GM12878 (cell line): Measurements from ENCODE around the gene HUWE1. TPM values are rescaled to one million over a fixed set of nuclear protein-coding genes. Genes with fewer than 3 reads are reported as not detected.

ENCODE experiments used
- ATAC-seq: fragments of 200-7000 bp; cut with Tn5 transposase; 3 replicates; pipeline ENCODE4 v1.9.1; 2020; ENCODE audit warnings: mild to moderate bottlenecking, moderate library complexity
- BruUV-seq: library from RNA; stranded (reverse); fragments of 400-500 nt; replicated peaks from 2 replicates; lab custom pipeline; 2021; lab: Mats Ljungman, UMichigan
- CTCF ChIA-PET: fragments of 300-600 bp; sonication (Branson Sonifier 250); formaldehyde crosslinking; extraction: SDS; loops from one replicate; lab custom pipeline; 2021; ENCODE audit warnings: inconsistent platforms; lab: Yijun Ruan, JAX
- POLR2A ChIA-PET: fragments of 350-600 bp; formaldehyde crosslinking; extraction: SDS; loops from one replicate; lab custom pipeline; 2021; ENCODE audit warnings: inconsistent platforms; lab: Charles Lee
- RAD21 ChIA-PET: fragments of 300-600 bp; sonication (Branson Sonifier 250); formaldehyde crosslinking; loops from one replicate; lab custom pipeline; 2023; ENCODE audit warnings: antibody characterized with exemption; ENCODE audit not compliant: unreplicated experiment; lab: Charles Lee
- SMC1A ChIA-PET: fragments of 300-600 bp; sonication (Branson Sonifier 250); formaldehyde crosslinking; loops from one replicate; lab custom pipeline; 2023; ENCODE audit not compliant: unreplicated experiment, uncharacterized antibody; lab: Charles Lee
- DNase-seq: peaks from one replicate; pipeline ENCODE4 v3.0.0-alpha.2; 2011; ENCODE audit warnings: low read depth, low spot score
- FAIRE-seq: peaks from 3 replicates; lab custom pipeline; 2011; peaks lifted over from hg19 to GRCh38; lab: Jason Lieb, UNC
- H2AFZ ChIP-seq: 2 replicates; pipeline ENCODE4 v1.6.0; 2011; ENCODE audit warnings: low read depth, low read length, control low read depth; ENCODE audit not compliant: control insufficient read depth
- H3K27ac ChIP-seq: 2 replicates; pipeline ENCODE4 v1.5.1; 2011; ENCODE audit warnings: control low read depth; ENCODE audit not compliant: control insufficient read depth, insufficient read depth
- H3K27me3 ChIP-seq, 2 experiments: replicated peaks in 1 of 2; 2 replicates each; pipeline versions ENCODE4 v1.6.0 to v1.6.1; 2011; ENCODE audit warnings: low read length in 1 of 2; ENCODE audit not compliant: control insufficient read depth in 2 of 2, insufficient read depth in 2 of 2
- H3K36me3 ChIP-seq, 2 experiments: 2 replicates each; pipeline ENCODE4 v1.5.1; 2011; ENCODE audit warnings: low read length in 1 of 2; ENCODE audit not compliant: control insufficient read depth in 2 of 2, insufficient read depth in 2 of 2
- H3K4me1 ChIP-seq: 2 replicates; pipeline ENCODE4 v1.6.1; 2011; ENCODE audit warnings: mild to moderate bottlenecking, low read length, moderate library complexity, mixed read lengths; ENCODE audit not compliant: control insufficient read depth, insufficient read depth
- H3K4me2 ChIP-seq: 2 replicates; pipeline ENCODE4 v1.6.0; 2011; ENCODE audit warnings: control low read depth; ENCODE audit not compliant: control insufficient read depth, insufficient read depth
- H3K4me3 ChIP-seq: fragments of 200-600 bp; sonication (generic); 2 replicates; pipeline ENCODE4 v1.5.1; 2016
- H3K79me2 ChIP-seq: 2 replicates; pipeline ENCODE4 v1.6.0; 2011; ENCODE audit warnings: low read length; ENCODE audit not compliant: control insufficient read depth, insufficient read depth
- H3K9ac ChIP-seq: 2 replicates; pipeline ENCODE4 v1.8.0; 2011; ENCODE audit warnings: low read length, control low read depth, mixed read lengths; ENCODE audit not compliant: control insufficient read depth, insufficient read depth
- H3K9me3 ChIP-seq: replicated peaks from 3 replicates; pipeline ENCODE4 v1.5.1; 2011; ENCODE audit warnings: mild to moderate bottlenecking, low read length; ENCODE audit not compliant: control insufficient read depth, insufficient read depth
- H4K20me1 ChIP-seq: 2 replicates; pipeline ENCODE4 v1.6.0; 2011; ENCODE audit not compliant: control insufficient read depth, insufficient read depth
- DPF2 ChIP-seq: fragments of 450-650 bp; IDR thresholded peaks from 2 replicates; pipeline ENCODE4 v1.6.1; 2017; ENCODE audit warnings: mild to moderate bottlenecking
- MYB ChIP-seq: fragments of 150-350 bp; IDR thresholded peaks from 2 replicates; pipeline ENCODE4 v1.6.1; 2014; ENCODE audit warnings: mild to moderate bottlenecking, low read depth, low read length, borderline replicate concordance
- POLR2A ChIP-seq: IDR thresholded peaks from 2 replicates; pipeline ENCODE4 v1.6.1; 2011; ENCODE audit warnings: low read depth, mild to moderate bottlenecking, low read length
- TBL1XR1 ChIP-seq: IDR thresholded peaks from 2 replicates; pipeline ENCODE4 v1.6.1; 2012; ENCODE audit warnings: low read depth, low read length, improper control_type of control experiment
- WGBS: methylation state at CpG from one replicate; pipeline ENCODE4 v1.1.6; 2016; ENCODE audit warnings: low lambda C conversion rate; ENCODE audit not compliant: insufficient replicate concordance, insufficient coverage; ENCODE audit errors: missing lambda C conversion rate; 5-methylcytosine and 5-hydroxymethylcytosine counted together
- in situ Hi-C: fragments of 300-500 bp; cut with MboI; formaldehyde crosslinking; loops from 9 replicates; pipeline ENCODE4 v1.14.3; 2018; ENCODE audit warnings: mixed read lengths
- intact Hi-C: fragments of 100-400 bp; cut with micrococcal nuclease; formaldehyde crosslinking; loops from one replicate; pipeline ENCODE4 v1.14.2; 2022; ENCODE audit not compliant: unreplicated experiment
- polyA plus RNA-seq, 11 experiments: library from polyadenylated mRNA; depleted of rRNA in 4 of 11; unstranded in 6 of 11; stranded (reverse) in 5 of 11; fragments of >200 nt; fragmentation: Nextera tagmentation in 4 of 11; fragmentation: Illumina TruSeq in 1 of 11; extraction: Ambion mirVana in 4 of 11; extraction: Trizol in 1 of 11; gene quantifications; 1 replicate in 1 of 11; 2 replicates in 10 of 11; pipeline versions ENCODE4 v1.2.1 to v1.2.3, GENCODE V29; 2011 to 2016; ENCODE audit warnings: inconsistent platforms in 2 of 11, missing spikeins in 2 of 11, low read depth in 1 of 11
- total RNA-seq, 4 experiments: library from RNA; depleted of rRNA in 3 of 4; stranded (reverse); fragments of >200 nt in 3 of 4; fragmentation: Illumina TruSeq in 1 of 4; extraction: Trizol in 1 of 4; gene quantifications; 2 replicates each; pipeline versions ENCODE4 v1.2.1 to v1.2.3, GENCODE V29; 2013 to 2021
- TF ChIP-seq, protein P1 (sequence below): fragments of 450-650 bp; formaldehyde crosslinking; IDR thresholded peaks from 2 replicates; pipeline ENCODE4 v1.4.0; 2020; ENCODE audit warnings: mild to moderate bottlenecking, moderate library complexity
- TF ChIP-seq, protein P2 (sequence below): fragments of 450-650 bp; formaldehyde crosslinking; IDR thresholded peaks from 2 replicates; pipeline ENCODE4 v1.4.0; 2022; ENCODE audit warnings: mild to moderate bottlenecking, moderate library complexity

Gene HUWE1
- total and polyA plus RNA-seq, 10 of the 15 experiments (the other 5 are each of a cell fraction or from before 2014, with no cell fraction given) = 35.9 to 280 (median 100) TPM

DNA sequence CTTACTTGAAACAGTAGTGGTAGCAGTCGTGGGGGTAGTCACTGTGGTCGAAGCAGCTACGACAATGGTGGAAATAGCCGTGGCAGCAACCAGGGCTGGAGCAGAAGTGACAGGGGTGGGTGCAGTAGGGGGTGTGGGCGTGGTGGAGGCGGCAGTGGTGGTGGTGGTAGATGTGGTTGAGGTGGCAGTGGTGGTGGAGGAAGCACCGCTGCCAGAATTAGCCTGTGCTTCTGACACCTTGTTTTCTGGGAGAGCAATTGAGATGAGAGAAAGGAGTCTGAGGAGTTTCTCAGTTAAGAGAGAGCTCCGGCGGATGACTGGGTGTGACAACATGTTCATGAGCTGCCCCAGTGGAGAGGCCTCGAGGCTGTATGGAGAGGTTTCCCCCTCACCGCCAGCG, 138.9 kb downstream of the HUWE1 start:
- ChIA-PET RAD21 (no interaction called here), POLR2A (no interaction called here), CTCF (no interaction called here), SMC1A (no interaction called here)
- no peaks in the 10 kb centered on the region for H3K27me3 ChIP-seq
- WGBS = 64% methylated on average over 12 of the region's 12 CpGs
- FAIRE-seq = no peak
- no peak overlapping the region for H2AFZ ChIP-seq
- H3K36me3 ChIP-seq = peaks cover 19% of the 10 kb centered on the region in 2 experiments; a peak in 3 of 4 replicates
- H3K9me3 ChIP-seq = no peaks in the 10 kb centered on the region
- H3K4me1 ChIP-seq = no peaks in the 10 kb centered on the region
- H3K9ac ChIP-seq = no peak overlapping the region
- H3K27ac ChIP-seq = no peak overlapping the region
- no TSS peak for BruUV-seq
- H3K79me2 ChIP-seq = no peaks in the 10 kb centered on the region
- no peak overlapping the region for H3K4me2 ChIP-seq
- no peak for DNase-seq
- intact Hi-C loops = no loop called here
- no peak overlapping the region for H3K4me3 ChIP-seq
- TF ChIP-seq MYB = no peak
- TF ChIP-seq POLR2A = peak; percentile 22; the same call in 1 of the 2 replicates
- TF ChIP-seq, protein P1, sequence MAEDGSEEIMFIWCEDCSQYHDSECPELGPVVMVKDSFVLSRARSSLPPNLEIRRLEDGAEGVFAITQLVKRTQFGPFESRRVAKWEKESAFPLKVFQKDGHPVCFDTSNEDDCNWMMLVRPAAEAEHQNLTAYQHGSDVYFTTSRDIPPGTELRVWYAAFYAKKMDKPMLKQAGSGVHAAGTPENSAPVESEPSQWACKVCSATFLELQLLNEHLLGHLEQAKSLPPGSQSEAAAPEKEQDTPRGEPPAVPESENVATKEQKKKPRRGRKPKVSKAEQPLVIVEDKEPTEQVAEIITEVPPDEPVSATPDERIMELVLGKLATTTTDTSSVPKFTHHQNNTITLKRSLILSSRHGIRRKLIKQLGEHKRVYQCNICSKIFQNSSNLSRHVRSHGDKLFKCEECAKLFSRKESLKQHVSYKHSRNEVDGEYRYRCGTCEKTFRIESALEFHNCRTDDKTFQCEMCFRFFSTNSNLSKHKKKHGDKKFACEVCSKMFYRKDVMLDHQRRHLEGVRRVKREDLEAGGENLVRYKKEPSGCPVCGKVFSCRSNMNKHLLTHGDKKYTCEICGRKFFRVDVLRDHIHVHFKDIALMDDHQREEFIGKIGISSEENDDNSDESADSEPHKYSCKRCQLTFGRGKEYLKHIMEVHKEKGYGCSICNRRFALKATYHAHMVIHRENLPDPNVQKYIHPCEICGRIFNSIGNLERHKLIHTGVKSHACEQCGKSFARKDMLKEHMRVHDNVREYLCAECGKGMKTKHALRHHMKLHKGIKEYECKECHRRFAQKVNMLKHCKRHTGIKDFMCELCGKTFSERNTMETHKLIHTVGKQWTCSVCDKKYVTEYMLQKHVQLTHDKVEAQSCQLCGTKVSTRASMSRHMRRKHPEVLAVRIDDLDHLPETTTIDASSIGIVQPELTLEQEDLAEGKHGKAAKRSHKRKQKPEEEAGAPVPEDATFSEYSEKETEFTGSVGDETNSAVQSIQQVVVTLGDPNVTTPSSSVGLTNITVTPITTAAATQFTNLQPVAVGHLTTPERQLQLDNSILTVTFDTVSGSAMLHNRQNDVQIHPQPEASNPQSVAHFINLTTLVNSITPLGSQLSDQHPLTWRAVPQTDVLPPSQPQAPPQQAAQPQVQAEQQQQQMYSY = no peak
- in situ Hi-C loops = no loop called here
- no peak for ATAC-seq
- no peaks in the 10 kb centered on the region for H4K20me1 ChIP-seq

DNA sequence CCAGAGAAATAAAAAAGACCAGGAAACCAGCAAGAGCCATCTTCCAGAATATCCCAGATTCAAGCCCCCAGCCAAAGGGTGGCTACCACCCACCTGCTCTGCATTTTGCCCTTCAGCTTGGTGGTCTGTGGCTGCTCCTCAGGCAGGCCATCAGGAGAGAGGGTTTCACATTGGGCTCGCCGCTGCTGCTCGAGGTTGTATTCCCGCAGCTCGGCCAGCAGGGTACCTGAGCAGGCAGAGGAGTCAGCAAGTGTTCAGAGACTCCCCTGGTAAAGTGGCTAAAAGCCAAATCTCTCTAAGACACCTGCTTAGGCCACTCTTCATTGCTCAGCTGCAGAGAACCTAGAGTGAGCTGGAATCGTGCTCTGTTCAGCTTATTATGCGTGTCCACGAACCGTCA, 141.6 kb downstream of the HUWE1 start:
- RAD21 ChIA-PET = no interaction called here
- no peak for FAIRE-seq
- POLR2A ChIA-PET = no interaction called here
- no peaks in the 10 kb centered on the region for H3K9me3 ChIP-seq
- H3K9ac ChIP-seq = no peak overlapping the region
- no peak overlapping the region for H3K4me3 ChIP-seq
- no peaks in the 10 kb centered on the region for H3K79me2 ChIP-seq
- BruUV-seq = no TSS peak
- H4K20me1 ChIP-seq = no peaks in the 10 kb centered on the region
- no peak; the same call in 2 of the 3 replicates for ATAC-seq
- no peak for TF ChIP-seq TBL1XR1
- TF ChIP-seq POLR2A = 0 out of 2 replicates have a peak, but pooled peaks have one; percentile 20
- TF ChIP-seq, protein P2, sequence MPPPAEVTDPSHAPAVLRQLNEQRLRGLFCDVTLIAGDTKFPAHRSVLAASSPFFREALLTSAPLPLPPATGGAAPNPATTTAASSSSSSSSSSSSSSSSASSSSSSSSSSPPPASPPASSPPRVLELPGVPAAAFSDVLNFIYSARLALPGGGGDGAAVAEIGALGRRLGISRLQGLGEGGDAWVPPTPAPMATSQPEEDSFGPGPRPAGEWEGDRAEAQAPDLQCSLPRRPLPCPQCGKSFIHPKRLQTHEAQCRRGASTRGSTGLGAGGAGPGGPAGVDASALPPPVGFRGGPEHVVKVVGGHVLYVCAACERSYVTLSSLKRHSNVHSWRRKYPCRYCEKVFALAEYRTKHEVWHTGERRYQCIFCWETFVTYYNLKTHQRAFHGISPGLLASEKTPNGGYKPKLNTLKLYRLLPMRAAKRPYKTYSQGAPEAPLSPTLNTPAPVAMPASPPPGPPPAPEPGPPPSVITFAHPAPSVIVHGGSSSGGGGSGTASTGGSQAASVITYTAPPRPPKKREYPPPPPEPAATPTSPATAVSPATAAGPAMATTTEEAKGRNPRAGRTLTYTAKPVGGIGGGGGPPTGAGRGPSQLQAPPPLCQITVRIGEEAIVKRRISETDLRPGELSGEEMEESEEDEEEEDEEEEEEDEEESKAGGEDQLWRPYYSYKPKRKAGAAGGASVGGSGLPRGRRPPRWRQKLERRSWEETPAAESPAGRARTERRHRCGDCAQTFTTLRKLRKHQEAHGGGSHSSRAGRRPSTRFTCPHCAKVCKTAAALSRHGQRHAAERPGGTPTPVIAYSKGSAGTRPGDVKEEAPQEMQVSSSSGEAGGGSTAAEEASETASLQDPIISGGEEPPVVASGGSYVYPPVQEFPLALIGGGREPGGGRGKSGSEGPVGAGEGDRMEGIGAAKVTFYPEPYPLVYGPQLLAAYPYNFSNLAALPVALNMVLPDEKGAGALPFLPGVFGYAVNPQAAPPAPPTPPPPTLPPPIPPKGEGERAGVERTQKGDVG (CRISPR knock-in tag) = no peak
- TF ChIP-seq DPF2 = no peak
- H3K4me2 ChIP-seq = no peak overlapping the region
- DNase-seq = no peak
- CTCF ChIA-PET = interaction anchor here (0.8 kb wide), 1 partner anchor 63 kb away, joined by 3 read pairs; no protein-coding TSS in a partner anchor
- intact Hi-C loops = no loop called here
- H3K4me1 ChIP-seq = no peaks in the 10 kb centered on the region
- H3K27me3 ChIP-seq = no peaks in the 10 kb centered on the region
- 78% methylated on average over 9 of the region's 9 CpGs for WGBS
- H3K27ac ChIP-seq = no peak overlapping the region
- in situ Hi-C loops = no loop called here
- no peak overlapping the region for H2AFZ ChIP-seq
- SMC1A ChIA-PET = no interaction called here
- peaks cover 14 to 22% of the 10 kb centered on the region in 2 experiments for H3K36me3 ChIP-seq
